Testis (tissue), 3 donors: ENCODE data around the gene FOS. TPM values are rescaled to one million over a fixed set of nuclear protein-coding genes. Genes with fewer than 3 reads are reported as not detected.
A peak's percentile ranks its signal among the peaks of the same experiment; 100 is the strongest.

Experiments used
- DNase-seq: peaks from one replicate; pipeline ENCODE4 v3.0.0-alpha.2; 2019
- H3K27ac ChIP-seq, 2 donors: fragments of 200-600 bp; sonication (generic); one replicate each; pipeline ENCODE4 v1.5.1; 2019
- H3K27me3 ChIP-seq: fragments of 200-600 bp; sonication (generic); one replicate; pipeline ENCODE4 v1.5.1; 2019
- H3K36me3 ChIP-seq: fragments of 200-600 bp; sonication (generic); one replicate; pipeline ENCODE4 v1.5.1; 2017; ENCODE audit warnings: low read depth; ENCODE audit errors: missing control alignments
- H3K4me1 ChIP-seq: fragments of 200-600 bp; sonication (generic); one replicate; pipeline ENCODE4 v1.5.1; 2019
- H3K4me3 ChIP-seq, 2 donors: fragments of 200-600 bp; sonication (generic); one replicate each; pipeline ENCODE4 v1.5.1; 2017 to 2019
- H3K9me3 ChIP-seq: fragments of 200-600 bp; sonication (generic); one replicate; pipeline ENCODE4 v1.5.1; 2017
- POLR2A ChIP-seq: fragments of 450-650 bp; IDR thresholded peaks from one replicate; pipeline ENCODE4 v1.6.1; 2017; ENCODE audit warnings: antibody characterized with exemption, mild to moderate bottlenecking, moderate library complexity
- WGBS, 2 donors: methylation state at CpG; one replicate each; pipeline ENCODE4 v1.1.5; 2018; 5-methylcytosine and 5-hydroxymethylcytosine counted together
- intact Hi-C: fragments of 100-400 bp; cut with DNase I; formaldehyde crosslinking; loops from one replicate; pipeline ENCODE4 v1.15.1; 2023; ENCODE audit warnings: low total_unique reads
- polyA plus RNA-seq: library from polyadenylated mRNA; stranded (reverse); fragments of 350-450 nt; fragmentation: Illumina TruSeq; extraction: RNeasy Lipid Tissue Mini Kit (QIAGEN cat#74804); gene quantifications from one replicate; pipeline ENCODE4 v1.2.3, GENCODE V29; 2014; ENCODE audit warnings: low read depth, low replicate concordance; ENCODE audit not compliant: insufficient read depth
- total RNA-seq, 2 donors: library from RNA; depleted of rRNA; stranded (reverse); fragments of >200 nt; gene quantifications; one replicate each; pipeline ENCODE4 v1.2.3, GENCODE V29; 2016
- TF ChIP-seq, protein P1 (sequence below), 3 experiments: fragments of 450-650 bp in 2 of 3; fragments of 200-600 bp in 1 of 3; sonication (generic) in 1 of 3; IDR thresholded peaks; one replicate each; pipeline ENCODE4 v1.5.1; 2016 to 2019; ENCODE audit warnings: antibody characterized with exemption in 3 of 3, mild to moderate bottlenecking in 2 of 3, moderate library complexity in 1 of 3

The FOS gene
- total and polyA plus RNA-seq, 3 donors from 2014 or later = 44.2 to 247 (median 66.1) TPM

DNA sequence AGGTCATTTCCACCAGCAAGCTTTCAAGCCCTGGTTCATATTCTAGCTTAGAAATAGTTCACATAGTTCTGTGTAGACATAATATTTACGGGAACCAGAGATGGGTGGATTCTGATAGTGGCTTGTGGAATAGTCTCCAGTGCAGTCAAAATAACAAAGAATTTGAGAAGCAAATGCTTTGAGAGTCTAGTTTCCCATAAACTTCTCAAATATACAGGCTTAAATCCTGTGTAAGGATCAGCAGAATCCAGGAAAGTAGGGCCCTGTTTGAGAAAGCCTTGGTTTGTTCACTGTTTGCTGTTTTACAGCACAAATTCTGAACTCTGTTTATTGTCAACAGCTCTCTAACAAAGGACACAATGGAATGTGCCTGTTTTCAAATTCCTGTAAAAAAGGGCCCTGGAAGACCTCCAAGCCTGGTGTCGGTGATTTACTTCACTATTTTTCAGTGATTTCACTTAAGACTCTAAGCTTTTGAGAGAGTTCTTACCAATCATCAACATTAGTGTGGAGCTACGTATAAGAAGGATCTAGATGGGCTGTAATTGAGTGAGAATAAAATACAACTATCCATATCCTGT, 11.4 kb upstream of the FOS start:
- 33 to 46% methylated on average over 3 of the region's 3 CpGs for WGBS, 2 donors
- intact Hi-C loops = no loop called here
- TF ChIP-seq, protein P1, sequence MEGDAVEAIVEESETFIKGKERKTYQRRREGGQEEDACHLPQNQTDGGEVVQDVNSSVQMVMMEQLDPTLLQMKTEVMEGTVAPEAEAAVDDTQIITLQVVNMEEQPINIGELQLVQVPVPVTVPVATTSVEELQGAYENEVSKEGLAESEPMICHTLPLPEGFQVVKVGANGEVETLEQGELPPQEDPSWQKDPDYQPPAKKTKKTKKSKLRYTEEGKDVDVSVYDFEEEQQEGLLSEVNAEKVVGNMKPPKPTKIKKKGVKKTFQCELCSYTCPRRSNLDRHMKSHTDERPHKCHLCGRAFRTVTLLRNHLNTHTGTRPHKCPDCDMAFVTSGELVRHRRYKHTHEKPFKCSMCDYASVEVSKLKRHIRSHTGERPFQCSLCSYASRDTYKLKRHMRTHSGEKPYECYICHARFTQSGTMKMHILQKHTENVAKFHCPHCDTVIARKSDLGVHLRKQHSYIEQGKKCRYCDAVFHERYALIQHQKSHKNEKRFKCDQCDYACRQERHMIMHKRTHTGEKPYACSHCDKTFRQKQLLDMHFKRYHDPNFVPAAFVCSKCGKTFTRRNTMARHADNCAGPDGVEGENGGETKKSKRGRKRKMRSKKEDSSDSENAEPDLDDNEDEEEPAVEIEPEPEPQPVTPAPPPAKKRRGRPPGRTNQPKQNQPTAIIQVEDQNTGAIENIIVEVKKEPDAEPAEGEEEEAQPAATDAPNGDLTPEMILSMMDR (IDR thresholded peaks at IDR 0.05) = no peak
- TF ChIP-seq POLR2A = no peak

GRCh38 chr14:75268633-75269550, 9.7 kb upstream of the FOS start:
- Histone ChIP-seq H3K4me1 (peaks cover 18% of the 10 kb centered on the region), H3K4me3 (no peak overlapping the region), H3K27ac (no peak overlapping the region), H3K36me3 (no peaks in the 10 kb centered on the region), H3K9me3 (no peaks in the 10 kb centered on the region), H3K27me3 (no peaks in the 10 kb centered on the region)
- DNase-seq = no peak
- no peak for TF ChIP-seq POLR2A
- TF ChIP-seq, protein P1 (IDR thresholded peaks at IDR 0.05) = no peak
- 80 to 89% methylated on average over 7 of the region's 7 CpGs for WGBS, 2 donors
- intact Hi-C loops = no loop called here

More for the DNA sequence above, 11.4 kb upstream of the FOS start:
- H3K27ac ChIP-seq = peak overlapping the region; percentile 12 to 76
- no peaks in the 10 kb centered on the region for H3K36me3 ChIP-seq
- peaks cover 11% of the 10 kb centered on the region for H3K4me1 ChIP-seq
- no peaks in the 10 kb centered on the region for H3K27me3 ChIP-seq
- H3K4me3 ChIP-seq = no peak overlapping the region
- no peak for DNase-seq
- H3K9me3 ChIP-seq = no peaks in the 10 kb centered on the region

DNA sequence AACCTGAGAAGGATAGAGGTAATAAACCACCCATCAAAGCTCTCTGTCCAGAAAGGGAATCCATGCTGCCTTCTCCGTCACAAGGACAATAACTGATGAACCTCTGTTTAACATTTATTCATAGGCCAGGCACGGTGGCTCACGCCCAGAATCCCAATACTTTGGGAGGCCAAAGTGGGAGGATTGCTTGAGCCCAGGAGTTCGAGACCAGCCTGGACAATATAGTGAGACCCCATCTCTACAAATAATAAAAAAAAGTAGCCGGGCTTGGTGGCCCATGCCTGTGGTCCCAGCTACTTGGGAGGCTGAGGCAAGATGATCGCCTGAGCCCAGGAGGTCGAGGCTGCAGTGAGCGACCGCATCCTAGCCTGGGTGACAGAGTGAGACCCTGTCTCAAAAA, 7.1 kb upstream of the FOS start:
- intact Hi-C loops = no loop called here
- H3K4me1 ChIP-seq = peaks cover 32% of the 10 kb centered on the region
- H3K27ac ChIP-seq = no peak overlapping the region
- no peak for DNase-seq
- WGBS, 2 donors = 95 to 98% methylated on average over 9 of the region's 9 CpGs
- H3K9me3 ChIP-seq = no peaks in the 10 kb centered on the region
- H3K27me3 ChIP-seq = no peaks in the 10 kb centered on the region
- no peak for TF ChIP-seq POLR2A
- TF ChIP-seq, protein P1 (IDR thresholded peaks at IDR 0.05) = no peak
- H3K4me3 ChIP-seq = no peak overlapping the region
- no peaks in the 10 kb centered on the region for H3K36me3 ChIP-seq

GRCh38 chr14:75273272-75274049, 5.2 kb upstream of the FOS start:
- H3K27me3 ChIP-seq = no peaks in the 10 kb centered on the region
- no peaks in the 10 kb centered on the region for H3K36me3 ChIP-seq
- peaks cover 22% of the 10 kb centered on the region for H3K4me1 ChIP-seq
- H3K4me3 ChIP-seq = no peak overlapping the region
- TF ChIP-seq, protein P1 (IDR thresholded peaks at IDR 0.05) = no peak
- TF ChIP-seq POLR2A = no peak
- H3K9me3 ChIP-seq = no peaks in the 10 kb centered on the region
- intact Hi-C loops = no loop called here
- WGBS, 2 donors = 45 to 62% methylated on average over 13 of the region's 13 CpGs
- no peak for DNase-seq
- H3K27ac ChIP-seq = peak overlapping the region in 1 of 2 donors; percentile 51
